Left ventricle myocardium inferior (tissue), 1 donor: ENCODE results near the gene ITIH5. TPM values are rescaled to one million over a fixed set of nuclear protein-coding genes. Genes with fewer than 3 reads are reported as not detected.

Source experiments
- DNase-seq: peaks from one replicate; pipeline ENCODE4 v3.0.0-alpha.2; 2020
- H3K27ac ChIP-seq: fragments of 200-600 bp; replicated peaks from 2 replicates; pipeline ENCODE4 v1.8.0; 2021
- H3K27me3 ChIP-seq: fragments of 200-600 bp; 2 replicates; pipeline ENCODE4 v1.8.0; 2021; ENCODE audit warnings: low read depth
- H3K36me3 ChIP-seq: fragments of 200-600 bp; 2 replicates; pipeline ENCODE4 v1.8.0; 2021
- H3K4me1 ChIP-seq: fragments of 200-600 bp; 2 replicates; pipeline ENCODE4 v1.8.0; 2021
- H3K4me3 ChIP-seq: fragments of 200-600 bp; 2 replicates; pipeline ENCODE4 v1.8.0; 2021; ENCODE audit warnings: mild to moderate bottlenecking, moderate library complexity
- H3K9me3 ChIP-seq: fragments of 200-600 bp; replicated peaks from 2 replicates; pipeline ENCODE4 v1.8.0; 2021
- CTCF ChIP-seq: fragments of 200-600 bp; IDR thresholded peaks from 2 replicates; pipeline ENCODE4 v1.8.0; 2021; ENCODE audit warnings: antibody characterized with exemption, mild to moderate bottlenecking, borderline replicate concordance
- intact Hi-C: fragments of 100-400 bp; cut with micrococcal nuclease; formaldehyde crosslinking; loops from one replicate; pipeline ENCODE4 v1.11.0; 2022
- total RNA-seq: library from RNA; stranded (reverse); fragmentation: NEBNext Ultra II Directional; extraction: Animal tissue kit (Norgen Biotek cat#: 25700); gene quantifications from one replicate; pipeline ENCODE4 v1.2.1, GENCODE V29; 2021
- donor health status: DM: no; HTN: yes; CAD: no; lungs with severe emphysema.

ITIH5 gene
- total RNA-seq, 1 donor from 2014 or later: 10.8 TPM

- Histone ChIP-seq H3K4me3 (no peak overlapping the region), H3K9me3 (peaks cover 7% of the 10 kb centered on the region), H3K36me3 (no peaks in the 10 kb centered on the region), H3K4me1 (peaks cover 21% of the 10 kb centered on the region), H3K27ac (no peak overlapping the region), H3K27me3 (no peaks in the 10 kb centered on the region)
- TF ChIP-seq CTCF: no peak
- DNase-seq: no peak
- intact Hi-C loops: no loop called here
These were observed 19.6 kb downstream of the ITIH5 start for GRCh38 chr10:7647062-7647664.

GRCh38 chr10:7642491-7643011, 24.2 kb downstream of the ITIH5 start:
- Histone ChIP-seq H3K36me3 (peaks cover 22% of the 10 kb centered on the region), H3K4me3 (no peak overlapping the region), H3K9me3 (peaks cover 12% of the 10 kb centered on the region), H3K27me3 (no peaks in the 10 kb centered on the region), H3K4me1 (no peaks in the 10 kb centered on the region), H3K27ac (peak overlapping the region; percentile 0)
- no peak for DNase-seq
- intact Hi-C loops: no loop called here
- no peak for TF ChIP-seq CTCF

- peaks cover 6% of the 10 kb centered on the region for H3K9me3 ChIP-seq
- DNase-seq: no peak
- no peak overlapping the region for H3K4me3 ChIP-seq
- H3K27ac ChIP-seq: peak overlapping the region; percentile 70
- intact Hi-C loops: no loop called here
- peaks cover 5% of the 10 kb centered on the region for H3K27me3 ChIP-seq
- H3K4me1 ChIP-seq: no peaks in the 10 kb centered on the region
- no peak for TF ChIP-seq CTCF
- peaks cover 22% of the 10 kb centered on the region for H3K36me3 ChIP-seq
These were observed 31.2 kb downstream of the ITIH5 start for GRCh38 chr10:7635408-7636125.

GRCh38 chr10:7634142-7634894, 32.4 kb downstream of the ITIH5 start:
- H3K36me3 ChIP-seq: peaks cover 18% of the 10 kb centered on the region
- H3K4me1 ChIP-seq: no peaks in the 10 kb centered on the region
- peaks cover 5% of the 10 kb centered on the region for H3K27me3 ChIP-seq
- no peak overlapping the region for H3K4me3 ChIP-seq
- intact Hi-C loops: no loop called here
- TF ChIP-seq CTCF: no peak
- H3K9me3 ChIP-seq: peaks cover 6% of the 10 kb centered on the region
- no peak for DNase-seq
- H3K27ac ChIP-seq: peak overlapping the region; percentile 70

- Histone ChIP-seq H3K9me3 (no peaks in the 10 kb centered on the region), H3K4me3 (no peak overlapping the region), H3K36me3 (no peaks in the 10 kb centered on the region), H3K4me1 (no peaks in the 10 kb centered on the region), H3K27me3 (no peaks in the 10 kb centered on the region), H3K27ac (no peak overlapping the region)
- intact Hi-C loops: no loop called here
- no peak for TF ChIP-seq CTCF
- DNase-seq: no peak
These were observed 40.5 kb downstream of the ITIH5 start for GRCh38 chr10:7626283-7626682.
